Endodermal cell (in vitro differentiated cells): ENCODE data around the gene ARHGAP31. TPM values are rescaled to one million over a fixed set of nuclear protein-coding genes. Genes with fewer than 3 reads are reported as not detected.

Experiments used
- DNase-seq: peaks from one replicate; pipeline ENCODE4 v3.0.0-alpha.2; 2017
- H3K27ac ChIP-seq: 2 replicates; pipeline ENCODE4 v1.5.1; 2013; ENCODE audit warnings: mild to moderate bottlenecking, low read depth, low read length, moderate library complexity
- H3K27me3 ChIP-seq: 2 replicates; pipeline ENCODE4 v1.6.1; 2013; ENCODE audit warnings: mild to moderate bottlenecking, low read length, moderate library complexity; ENCODE audit not compliant: insufficient read depth, control insufficient read depth, poor library complexity, severe bottlenecking
- H3K36me3 ChIP-seq: 2 replicates; pipeline ENCODE4 v1.7.0; 2013; ENCODE audit warnings: mild to moderate bottlenecking, low read length, moderate library complexity; ENCODE audit not compliant: control insufficient read depth, insufficient read depth
- H3K4me1 ChIP-seq: one replicate; pipeline ENCODE4 v1.7.0; 2013; ENCODE audit warnings: low read length; ENCODE audit not compliant: control insufficient read depth, insufficient read depth
- H3K4me3 ChIP-seq: 2 replicates; pipeline ENCODE4 v1.5.1; 2013; ENCODE audit warnings: mild to moderate bottlenecking, low read length, moderate library complexity
- H3K9ac ChIP-seq: 2 replicates; pipeline ENCODE4 v1.6.1; 2013; ENCODE audit warnings: mild to moderate bottlenecking, low read length, moderate library complexity; ENCODE audit not compliant: poor library complexity, severe bottlenecking; ENCODE audit errors: extremely low read depth
- H3K9me3 ChIP-seq: 2 replicates; pipeline ENCODE4 v1.6.1; 2013; ENCODE audit warnings: mild to moderate bottlenecking, low read length, moderate library complexity; ENCODE audit not compliant: control insufficient read depth
- H3K27ac Mint-ChIP-seq: 2 replicates; pipeline ENCODE4 v1.8.0; 2020; ENCODE audit warnings: mixed read lengths
- H3K27me3 Mint-ChIP-seq: 2 replicates; pipeline ENCODE4 v1.8.0; 2021; ENCODE audit warnings: mild to moderate bottlenecking, mixed read lengths; ENCODE audit not compliant: insufficient read depth
- H3K36me3 Mint-ChIP-seq: 2 replicates; pipeline ENCODE4 v1.8.0; 2020; ENCODE audit warnings: low read depth, mixed read lengths
- H3K4me1 Mint-ChIP-seq: 2 replicates; pipeline ENCODE4 v1.8.0; 2020; ENCODE audit warnings: mixed read lengths
- H3K4me3 Mint-ChIP-seq: 2 replicates; pipeline ENCODE4 v1.8.0; 2020; ENCODE audit warnings: mild to moderate bottlenecking, moderate library complexity, mixed read lengths
- H3K9me3 Mint-ChIP-seq: 2 replicates; pipeline ENCODE4 v1.8.0; 2020; ENCODE audit warnings: mild to moderate bottlenecking, mixed read lengths
- WGBS, 2 experiments: methylation state at CpG; one replicate each; pipeline versions ENCODE4 v1.1.5 to v1.1.7; 2013; ENCODE audit warnings: missing lambda C conversion rate in 2 of 2, mixed read lengths in 1 of 2; ENCODE audit not compliant: insufficient coverage in 1 of 2, insufficient read length in 1 of 2; 5-methylcytosine and 5-hydroxymethylcytosine counted together
- total RNA-seq, 2 donors: library from RNA; stranded (reverse); fragmentation: NEBNext Ultra II Directional in 1 of 2; extraction: Animal tissue kit (Norgen Biotek cat#: 25700) in 1 of 2; gene quantifications; 2 replicates in 1 of 2; 3 replicates in 1 of 2; pipeline ENCODE4 v1.2.1, GENCODE V29; 2021
- TF ChIP-seq, protein P1 (sequence below): fragments of 200-600 bp; sonication (generic); conservative IDR thresholded peaks from 2 replicates; pipeline ENCODE4 v1.5.0; 2021; ENCODE audit warnings: antibody characterized with exemption, mild to moderate bottlenecking

The ARHGAP31 gene
- total RNA-seq, 2 donors from 2014 or later: 2.2 to 2.3 TPM

- H3K36me3 ChIP-seq: no peaks in the 10 kb centered on the region
- H3K4me3 ChIP-seq: no peak overlapping the region
- no peak overlapping the region for H3K4me3 Mint-ChIP-seq
- no peak overlapping the region for H3K27ac ChIP-seq
- H3K27me3 Mint-ChIP-seq: no peaks in the 10 kb centered on the region
- no peak overlapping the region for H3K9ac ChIP-seq
- DNase-seq: no peak
- WGBS, 2 experiments: 95 to 100% methylated on average over 1 of the region's 1 CpG
- H3K9me3 ChIP-seq: no peaks in the 10 kb centered on the region
- H3K27me3 ChIP-seq: no peaks in the 10 kb centered on the region
- H3K4me1 Mint-ChIP-seq: peaks cover 8% of the 10 kb centered on the region
- no peaks in the 10 kb centered on the region for H3K36me3 Mint-ChIP-seq
- no peak overlapping the region for H3K27ac Mint-ChIP-seq
- H3K9me3 Mint-ChIP-seq: peaks cover 5% of the 10 kb centered on the region
- TF ChIP-seq, protein P1, sequence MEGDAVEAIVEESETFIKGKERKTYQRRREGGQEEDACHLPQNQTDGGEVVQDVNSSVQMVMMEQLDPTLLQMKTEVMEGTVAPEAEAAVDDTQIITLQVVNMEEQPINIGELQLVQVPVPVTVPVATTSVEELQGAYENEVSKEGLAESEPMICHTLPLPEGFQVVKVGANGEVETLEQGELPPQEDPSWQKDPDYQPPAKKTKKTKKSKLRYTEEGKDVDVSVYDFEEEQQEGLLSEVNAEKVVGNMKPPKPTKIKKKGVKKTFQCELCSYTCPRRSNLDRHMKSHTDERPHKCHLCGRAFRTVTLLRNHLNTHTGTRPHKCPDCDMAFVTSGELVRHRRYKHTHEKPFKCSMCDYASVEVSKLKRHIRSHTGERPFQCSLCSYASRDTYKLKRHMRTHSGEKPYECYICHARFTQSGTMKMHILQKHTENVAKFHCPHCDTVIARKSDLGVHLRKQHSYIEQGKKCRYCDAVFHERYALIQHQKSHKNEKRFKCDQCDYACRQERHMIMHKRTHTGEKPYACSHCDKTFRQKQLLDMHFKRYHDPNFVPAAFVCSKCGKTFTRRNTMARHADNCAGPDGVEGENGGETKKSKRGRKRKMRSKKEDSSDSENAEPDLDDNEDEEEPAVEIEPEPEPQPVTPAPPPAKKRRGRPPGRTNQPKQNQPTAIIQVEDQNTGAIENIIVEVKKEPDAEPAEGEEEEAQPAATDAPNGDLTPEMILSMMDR: no peak
- no peaks in the 10 kb centered on the region for H3K4me1 ChIP-seq
Observed at GRCh38 chr3:119340014-119340413, 45.8 kb downstream of the ARHGAP31 start.

DNA sequence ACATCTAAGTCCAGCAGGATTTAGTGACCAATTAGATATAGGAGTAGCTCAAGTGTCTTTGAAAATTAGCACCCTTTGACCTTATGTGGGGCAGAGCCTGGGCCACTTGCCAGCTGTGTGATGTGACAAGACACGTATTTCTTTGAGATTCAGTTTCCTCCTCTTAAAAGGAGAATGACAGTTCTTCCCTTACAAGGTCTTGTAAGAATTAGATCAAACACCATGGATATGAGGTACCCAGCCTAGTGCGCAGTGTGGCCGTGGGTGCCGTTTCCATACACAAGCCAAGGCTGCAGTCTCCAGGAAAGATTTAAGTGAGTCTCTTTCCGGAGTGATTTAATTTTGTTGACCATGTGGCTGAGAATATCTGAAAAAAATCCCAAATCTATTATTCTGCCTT is 46.3 kb downstream of the ARHGAP31 start:
- TF ChIP-seq, protein P1: no peak
- Mint-ChIP-seq H3K4me3 (no peak overlapping the region), H3K36me3 (no peaks in the 10 kb centered on the region), H3K27ac (no peak overlapping the region), H3K27me3 (no peaks in the 10 kb centered on the region), H3K4me1 (peaks cover 10% of the 10 kb centered on the region), H3K9me3 (peaks cover 5% of the 10 kb centered on the region)
- Histone ChIP-seq H3K27me3 (no peaks in the 10 kb centered on the region), H3K36me3 (no peaks in the 10 kb centered on the region), H3K9me3 (no peaks in the 10 kb centered on the region), H3K4me3 (no peak overlapping the region), H3K9ac (no peak overlapping the region), H3K27ac (no peak overlapping the region), H3K4me1 (peaks cover under 1% of the 10 kb centered on the region)
- WGBS, 2 experiments: 87 to 91% methylated on average over 4 to 5 of the region's 5 CpGs
- DNase-seq: no peak

DNA sequence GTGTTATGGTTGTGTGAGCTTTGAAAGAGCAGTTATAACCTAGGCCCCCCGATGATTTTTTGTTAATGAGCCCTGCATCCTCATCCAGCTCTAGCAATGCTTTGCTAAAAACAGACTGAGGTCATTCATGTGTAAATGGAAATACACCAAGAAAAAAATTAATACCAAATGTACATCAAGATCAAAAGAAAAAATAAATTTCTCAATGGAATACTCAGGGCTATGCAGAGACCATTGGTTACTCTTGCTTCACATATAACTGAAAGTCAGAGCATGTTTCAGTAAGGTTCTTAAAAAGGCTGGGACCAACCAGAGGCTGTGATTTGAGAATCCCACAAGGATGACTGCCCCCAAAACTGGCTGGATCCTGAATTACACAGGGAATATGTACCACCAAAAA is 48.0 kb downstream of the ARHGAP31 start:
- no peaks in the 10 kb centered on the region for H3K36me3 ChIP-seq
- H3K27ac ChIP-seq: no peak overlapping the region
- H3K9me3 Mint-ChIP-seq: peaks cover 4% of the 10 kb centered on the region
- no peaks in the 10 kb centered on the region for H3K36me3 Mint-ChIP-seq
- 100% methylated on average over 1 of the region's 1 CpG; no CpG with 5 or more reads in 1 of the 2 experiments for WGBS, 2 experiments
- no peak overlapping the region for H3K4me3 Mint-ChIP-seq
- peaks cover 10% of the 10 kb centered on the region for H3K4me1 ChIP-seq
- no peak for DNase-seq
- no peaks in the 10 kb centered on the region for H3K9me3 ChIP-seq
- H3K4me3 ChIP-seq: no peak overlapping the region
- no peak overlapping the region for H3K27ac Mint-ChIP-seq
- H3K4me1 Mint-ChIP-seq: peaks cover 27% of the 10 kb centered on the region
- TF ChIP-seq, protein P1: no peak
- no peaks in the 10 kb centered on the region for H3K27me3 Mint-ChIP-seq
- no peaks in the 10 kb centered on the region for H3K27me3 ChIP-seq
- no peak overlapping the region for H3K9ac ChIP-seq
